Panc1 (cell line): Measurements from ENCODE around the gene TIAM2. TPM values are rescaled to one million over a fixed set of nuclear protein-coding genes. Genes with fewer than 3 reads are reported as not detected.

Source experiments
- ATAC-seq: fragments of 200-7000 bp; cut with Tn5 transposase; 2 replicates; pipeline ENCODE4 v1.9.1; 2020; ENCODE audit warnings: mild to moderate bottlenecking, moderate library complexity
- BruUV-seq: library from RNA; stranded (reverse); fragments of 400-500 nt; replicated peaks from 2 replicates; lab custom pipeline; 2021; lab: Mats Ljungman, UMichigan
- CTCF ChIA-PET: fragments of 300-600 bp; sonication (Branson Sonifier 250); formaldehyde crosslinking; loops from one replicate; lab custom pipeline; 2022; ENCODE audit warnings: antibody characterized with exemption; lab: Charles Lee
- POLR2A ChIA-PET: fragments of 300-600 bp; sonication (Branson Sonifier 250); formaldehyde crosslinking; loops from one replicate; lab custom pipeline; 2022; ENCODE audit warnings: antibody characterized with exemption; lab: Charles Lee
- DNase-seq: peaks from one replicate; pipeline ENCODE4 v3.0.0-alpha.2; 2010; ENCODE audit warnings: low read depth, low spot score
- H3K27ac ChIP-seq: 2 replicates; pipeline ENCODE4 v1.5.1; 2011; ENCODE audit warnings: mild to moderate bottlenecking, low read length, inconsistent platforms
- H3K27me3 ChIP-seq: fragments of 200-500 bp; sonication (Bioruptor generic); 2 replicates; pipeline ENCODE4 v1.6.0; 2014; ENCODE audit warnings: low read length, inconsistent platforms; ENCODE audit not compliant: control insufficient read depth, insufficient read depth
- H3K36me3 ChIP-seq: fragments of 200-500 bp; sonication (Bioruptor generic); 2 replicates; pipeline ENCODE4 v1.5.1; 2014; ENCODE audit warnings: inconsistent platforms, mild to moderate bottlenecking, low read length, moderate library complexity; ENCODE audit not compliant: control insufficient read depth, insufficient read depth
- H3K4me1 ChIP-seq: 2 replicates; pipeline ENCODE4 v1.5.1; 2011; ENCODE audit warnings: inconsistent platforms, mild to moderate bottlenecking, low read length, moderate library complexity; ENCODE audit not compliant: control insufficient read depth, insufficient read depth
- H3K4me3 ChIP-seq, 2 experiments: 2 replicates each; pipeline ENCODE4 v1.5.1; 2011 to 2012; ENCODE audit warnings: low read depth in 2 of 2, low read length in 2 of 2, mild to moderate bottlenecking in 2 of 2, inconsistent platforms in 1 of 2, moderate library complexity in 1 of 2
- H3K9me3 ChIP-seq: fragments of 200-500 bp; sonication (Bioruptor generic); 2 replicates; pipeline ENCODE4 v1.5.1; 2014; ENCODE audit warnings: low read depth, mild to moderate bottlenecking, inconsistent platforms, low read length, moderate library complexity; ENCODE audit not compliant: control insufficient read depth, insufficient read depth
- POLR2AphosphoS5 ChIP-seq: IDR thresholded peaks from 2 replicates; pipeline ENCODE4 v1.6.1; 2012; ENCODE audit warnings: mild to moderate bottlenecking, low read depth, low read length, moderate library complexity
- SIN3A ChIP-seq: IDR thresholded peaks from 2 replicates; pipeline ENCODE4 v1.6.1; 2012; ENCODE audit warnings: low read depth, mild to moderate bottlenecking, low read length, moderate library complexity, borderline replicate concordance; ENCODE audit not compliant: insufficient read depth
- TCF7L2 ChIP-seq: IDR thresholded peaks from 2 replicates; pipeline ENCODE4 v1.6.1; 2011; ENCODE audit warnings: mild to moderate bottlenecking, low read depth, low read length, inconsistent platforms
- in situ Hi-C: cut with HindIII; loops from 2 replicates; pipeline ENCODE4 v1.10.0; 2016; ENCODE audit warnings: low sequenced_read_pairs, low pct_unique_long_range_greater_than_20kb
- intact Hi-C: fragments of 100-400 bp; cut with micrococcal nuclease; formaldehyde crosslinking; loops from one replicate; pipeline ENCODE4 v1.10.0; 2022; ENCODE audit not compliant: unreplicated experiment
- total RNA-seq: library from RNA; stranded (reverse); gene quantifications from one replicate; pipeline ENCODE4 v1.2.1, GENCODE V29; 2021; ENCODE audit not compliant: unreplicated experiment
- TF ChIP-seq, protein P1 (sequence below), 2 experiments: IDR thresholded peaks; 2 replicates each; pipeline ENCODE4 v1.6.1; 2011 to 2012; ENCODE audit warnings: low read depth in 2 of 2, control low read depth in 1 of 2, low read length in 1 of 2, mild to moderate bottlenecking in 1 of 2, moderate library complexity in 1 of 2; ENCODE audit not compliant: insufficient read depth in 1 of 2
- TF ChIP-seq, protein P2 (sequence below): fragments of 450-650 bp; IDR thresholded peaks from 2 replicates; pipeline ENCODE4 v1.5.1; 2017; ENCODE audit warnings: mild to moderate bottlenecking

Gene TIAM2
- total RNA-seq, 1 experiment from 2014 or later = 14.9 TPM

GRCh38 chr6:154984146-154984545 is 11.0 kb upstream of the TIAM2 start:
- in situ Hi-C loops = no loop called here
- DNase-seq (no peak), ATAC-seq (no peak)
- Histone ChIP-seq H3K27me3 (no peaks in the 10 kb centered on the region), H3K4me1 (no peaks in the 10 kb centered on the region), H3K4me3 (no peak overlapping the region), H3K9me3 (no peaks in the 10 kb centered on the region), H3K27ac (no peak overlapping the region), H3K36me3 (no peaks in the 10 kb centered on the region)
- BruUV-seq = no TSS peak
- TF ChIP-seq, protein P1, sequence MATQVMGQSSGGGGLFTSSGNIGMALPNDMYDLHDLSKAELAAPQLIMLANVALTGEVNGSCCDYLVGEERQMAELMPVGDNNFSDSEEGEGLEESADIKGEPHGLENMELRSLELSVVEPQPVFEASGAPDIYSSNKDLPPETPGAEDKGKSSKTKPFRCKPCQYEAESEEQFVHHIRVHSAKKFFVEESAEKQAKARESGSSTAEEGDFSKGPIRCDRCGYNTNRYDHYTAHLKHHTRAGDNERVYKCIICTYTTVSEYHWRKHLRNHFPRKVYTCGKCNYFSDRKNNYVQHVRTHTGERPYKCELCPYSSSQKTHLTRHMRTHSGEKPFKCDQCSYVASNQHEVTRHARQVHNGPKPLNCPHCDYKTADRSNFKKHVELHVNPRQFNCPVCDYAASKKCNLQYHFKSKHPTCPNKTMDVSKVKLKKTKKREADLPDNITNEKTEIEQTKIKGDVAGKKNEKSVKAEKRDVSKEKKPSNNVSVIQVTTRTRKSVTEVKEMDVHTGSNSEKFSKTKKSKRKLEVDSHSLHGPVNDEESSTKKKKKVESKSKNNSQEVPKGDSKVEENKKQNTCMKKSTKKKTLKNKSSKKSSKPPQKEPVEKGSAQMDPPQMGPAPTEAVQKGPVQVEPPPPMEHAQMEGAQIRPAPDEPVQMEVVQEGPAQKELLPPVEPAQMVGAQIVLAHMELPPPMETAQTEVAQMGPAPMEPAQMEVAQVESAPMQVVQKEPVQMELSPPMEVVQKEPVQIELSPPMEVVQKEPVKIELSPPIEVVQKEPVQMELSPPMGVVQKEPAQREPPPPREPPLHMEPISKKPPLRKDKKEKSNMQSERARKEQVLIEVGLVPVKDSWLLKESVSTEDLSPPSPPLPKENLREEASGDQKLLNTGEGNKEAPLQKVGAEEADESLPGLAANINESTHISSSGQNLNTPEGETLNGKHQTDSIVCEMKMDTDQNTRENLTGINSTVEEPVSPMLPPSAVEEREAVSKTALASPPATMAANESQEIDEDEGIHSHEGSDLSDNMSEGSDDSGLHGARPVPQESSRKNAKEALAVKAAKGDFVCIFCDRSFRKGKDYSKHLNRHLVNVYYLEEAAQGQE (IDR thresholded peaks at IDR 0.05; ENCODE audit: insufficient read depth in 1 of 2, low read depth in 2 of 2, low read length in 1 of 2) = no peak
- no peak for TF ChIP-seq SIN3A
- TF ChIP-seq TCF7L2 = no peak
- no peak for TF ChIP-seq POLR2AphosphoS5
- TF ChIP-seq, protein P2, sequence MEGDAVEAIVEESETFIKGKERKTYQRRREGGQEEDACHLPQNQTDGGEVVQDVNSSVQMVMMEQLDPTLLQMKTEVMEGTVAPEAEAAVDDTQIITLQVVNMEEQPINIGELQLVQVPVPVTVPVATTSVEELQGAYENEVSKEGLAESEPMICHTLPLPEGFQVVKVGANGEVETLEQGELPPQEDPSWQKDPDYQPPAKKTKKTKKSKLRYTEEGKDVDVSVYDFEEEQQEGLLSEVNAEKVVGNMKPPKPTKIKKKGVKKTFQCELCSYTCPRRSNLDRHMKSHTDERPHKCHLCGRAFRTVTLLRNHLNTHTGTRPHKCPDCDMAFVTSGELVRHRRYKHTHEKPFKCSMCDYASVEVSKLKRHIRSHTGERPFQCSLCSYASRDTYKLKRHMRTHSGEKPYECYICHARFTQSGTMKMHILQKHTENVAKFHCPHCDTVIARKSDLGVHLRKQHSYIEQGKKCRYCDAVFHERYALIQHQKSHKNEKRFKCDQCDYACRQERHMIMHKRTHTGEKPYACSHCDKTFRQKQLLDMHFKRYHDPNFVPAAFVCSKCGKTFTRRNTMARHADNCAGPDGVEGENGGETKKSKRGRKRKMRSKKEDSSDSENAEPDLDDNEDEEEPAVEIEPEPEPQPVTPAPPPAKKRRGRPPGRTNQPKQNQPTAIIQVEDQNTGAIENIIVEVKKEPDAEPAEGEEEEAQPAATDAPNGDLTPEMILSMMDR = no peak
- ChIA-PET POLR2A (no interaction called here), CTCF (no interaction called here)
- intact Hi-C loops = no loop called here

- TF ChIP-seq, protein P1 (IDR thresholded peaks at IDR 0.05; ENCODE audit: insufficient read depth in 1 of 2, low read depth in 2 of 2, low read length in 1 of 2) = no peak
- TF ChIP-seq TCF7L2 = no peak
- TF ChIP-seq, protein P2 = no peak
- TF ChIP-seq POLR2AphosphoS5 = no peak
- no peak for TF ChIP-seq SIN3A
- no peak overlapping the region for H3K4me3 ChIP-seq
- DNase-seq (no peak), ATAC-seq (no peak)
- CTCF ChIA-PET = interaction anchor here (0.5 kb wide), 1 partner anchor 117 kb away, joined by 3 read pairs; no protein-coding TSS in a partner anchor
- POLR2A ChIA-PET = interaction anchor here (0.6 kb wide), 1 partner anchor 177 kb away, joined by 4 read pairs; no protein-coding TSS in a partner anchor
- H3K4me1 ChIP-seq = no peaks in the 10 kb centered on the region
- H3K27ac ChIP-seq = no peak overlapping the region
- in situ Hi-C loops = no loop called here
- no peaks in the 10 kb centered on the region for H3K9me3 ChIP-seq
- intact Hi-C loops = no loop called here
- H3K36me3 ChIP-seq = no peaks in the 10 kb centered on the region
- H3K27me3 ChIP-seq = no peaks in the 10 kb centered on the region
- BruUV-seq = no TSS peak
Measured at GRCh38 chr6:154986787-154987235, 8.3 kb upstream of the TIAM2 start.
